Astrocyte (in vitro differentiated cells and primary cell): ENCODE measurements around the gene PHF11. TPM values are rescaled to one million over a fixed set of nuclear protein-coding genes. Genes with fewer than 3 reads are reported as not detected.

Experiments used
- DNase-seq: peaks from one replicate; pipeline ENCODE4 v3.0.0-alpha.2; 2010; ENCODE audit warnings: low read depth
- FAIRE-seq: peaks from 2 replicates; lab custom pipeline; 2011; peaks lifted over from hg19 to GRCh38; lab: Jason Lieb, UNC
- H2AFZ ChIP-seq: 2 replicates; pipeline ENCODE4 v1.6.0; 2012; ENCODE audit warnings: low read depth, low read length, inconsistent platforms
- H3K27ac ChIP-seq: 2 replicates; pipeline ENCODE4 v1.5.1; 2011; ENCODE audit warnings: low read depth, low read length, inconsistent platforms
- H3K27me3 ChIP-seq: 2 replicates; pipeline ENCODE4 v1.6.0; 2011; ENCODE audit warnings: low read length, inconsistent platforms; ENCODE audit not compliant: insufficient read depth
- H3K36me3 ChIP-seq: 2 replicates; pipeline ENCODE4 v1.5.1; 2011; ENCODE audit warnings: low read length, inconsistent platforms; ENCODE audit not compliant: insufficient read depth
- H3K4me1 ChIP-seq: 2 replicates; pipeline ENCODE4 v1.5.1; 2011; ENCODE audit warnings: low read length, inconsistent platforms; ENCODE audit not compliant: insufficient read depth
- H3K4me2 ChIP-seq: 2 replicates; pipeline ENCODE4 v1.6.0; 2012; ENCODE audit warnings: low read length, inconsistent platforms
- H3K4me3 ChIP-seq: 2 replicates; pipeline ENCODE4 v1.5.1; 2011; ENCODE audit warnings: low read depth, mild to moderate bottlenecking, low read length, inconsistent platforms; ENCODE audit not compliant: insufficient read depth
- H3K79me2 ChIP-seq: 2 replicates; pipeline ENCODE4 v1.6.0; 2012; ENCODE audit warnings: mild to moderate bottlenecking, low read length, inconsistent platforms; ENCODE audit not compliant: insufficient read depth
- H3K9ac ChIP-seq: 2 replicates; pipeline ENCODE4 v1.6.0; 2012; ENCODE audit warnings: mild to moderate bottlenecking, low read length, inconsistent platforms
- H3K9me3 ChIP-seq: 2 replicates; pipeline ENCODE4 v1.5.1; 2012; ENCODE audit warnings: low read depth, mild to moderate bottlenecking, low read length, inconsistent platforms; ENCODE audit not compliant: insufficient read depth
- H4K20me1 ChIP-seq: 2 replicates; pipeline ENCODE4 v1.6.0; 2012; ENCODE audit warnings: low read length, inconsistent platforms; ENCODE audit not compliant: insufficient read depth
- H3K27ac Mint-ChIP-seq: one replicate; pipeline ENCODE4 v1.8.0; 2021; ENCODE audit warnings: mild to moderate bottlenecking, mixed read lengths; ENCODE audit not compliant: unreplicated experiment
- H3K27me3 Mint-ChIP-seq: one replicate; pipeline ENCODE4 v1.8.0; 2021; ENCODE audit warnings: low read depth, mixed read lengths; ENCODE audit not compliant: unreplicated experiment
- H3K36me3 Mint-ChIP-seq: one replicate; pipeline ENCODE4 v1.8.0; 2021; ENCODE audit warnings: low read depth, mixed read lengths; ENCODE audit not compliant: unreplicated experiment
- H3K4me1 Mint-ChIP-seq: one replicate; pipeline ENCODE4 v1.8.0; 2021; ENCODE audit warnings: low read depth, mixed read lengths; ENCODE audit not compliant: unreplicated experiment
- H3K4me3 Mint-ChIP-seq: one replicate; pipeline ENCODE4 v1.8.0; 2021; ENCODE audit warnings: mild to moderate bottlenecking, moderate library complexity, mixed read lengths; ENCODE audit not compliant: unreplicated experiment
- H3K9me3 Mint-ChIP-seq: one replicate; pipeline ENCODE4 v1.8.0; 2021; ENCODE audit warnings: mild to moderate bottlenecking, mixed read lengths; ENCODE audit not compliant: unreplicated experiment
- CTCF ChIP-seq: IDR thresholded peaks from 2 replicates; pipeline ENCODE4 v1.5.1; 2011; ENCODE audit warnings: low read depth, mild to moderate bottlenecking, inconsistent platforms, low read length, moderate library complexity; ENCODE audit not compliant: insufficient read depth
- EZH2 ChIP-seq: IDR thresholded peaks from 2 replicates; pipeline ENCODE4 v1.6.1; 2012; ENCODE audit warnings: mild to moderate bottlenecking, low read length, inconsistent platforms; ENCODE audit not compliant: insufficient read depth
- total RNA-seq: library from RNA; stranded (reverse); gene quantifications from 2 replicates; pipeline ENCODE4 v1.2.1, GENCODE V29; 2021

Gene PHF11
- total RNA-seq, 1 donor from 2014 or later: 30.8 TPM

GRCh38 chr13:49453465-49453864, 42.3 kb upstream of the PHF11 start:
- H3K4me3 ChIP-seq: no peak overlapping the region
- Mint-ChIP-seq H3K27me3 (no peaks in the 10 kb centered on the region), H3K9me3 (no peaks in the 10 kb centered on the region), H3K36me3 (peaks cover 2% of the 10 kb centered on the region), H3K4me3 (no peak overlapping the region), H3K27ac (no peak overlapping the region), H3K4me1 (peaks cover 4% of the 10 kb centered on the region)
- no peaks in the 10 kb centered on the region for H3K36me3 ChIP-seq
- H3K9me3 ChIP-seq: no peaks in the 10 kb centered on the region
- H4K20me1 ChIP-seq: no peaks in the 10 kb centered on the region
- FAIRE-seq: no peak
- no peak overlapping the region for H3K27ac ChIP-seq
- no peak overlapping the region for H3K4me2 ChIP-seq
- no peaks in the 10 kb centered on the region for H3K4me1 ChIP-seq
- H2AFZ ChIP-seq: no peak overlapping the region
- no peaks in the 10 kb centered on the region for H3K27me3 ChIP-seq
- no peak overlapping the region for H3K9ac ChIP-seq
- peaks cover 2% of the 10 kb centered on the region for H3K79me2 ChIP-seq
- no peak for DNase-seq
- TF ChIP-seq EZH2 (no peak), CTCF (no peak)

GRCh38 chr13:49454388-49455006, 41.3 kb upstream of the PHF11 start:
- Histone ChIP-seq H3K36me3 (no peaks in the 10 kb centered on the region), H2AFZ (no peak overlapping the region), H3K27me3 (no peaks in the 10 kb centered on the region), H3K4me3 (no peak overlapping the region), H3K79me2 (peaks cover 2% of the 10 kb centered on the region), H3K4me1 (no peaks in the 10 kb centered on the region), H3K9ac (no peak overlapping the region), H3K4me2 (no peak overlapping the region), H3K9me3 (no peaks in the 10 kb centered on the region), H4K20me1 (no peaks in the 10 kb centered on the region), H3K27ac (no peak overlapping the region)
- TF ChIP-seq CTCF (no peak), EZH2 (no peak)
- no peaks in the 10 kb centered on the region for H3K9me3 Mint-ChIP-seq
- no peaks in the 10 kb centered on the region for H3K27me3 Mint-ChIP-seq
- no peak overlapping the region for H3K4me3 Mint-ChIP-seq
- H3K36me3 Mint-ChIP-seq: peaks cover 2% of the 10 kb centered on the region
- no peak overlapping the region for H3K27ac Mint-ChIP-seq
- peak; percentile 65 for DNase-seq
- peaks cover 4% of the 10 kb centered on the region for H3K4me1 Mint-ChIP-seq
- FAIRE-seq: peak; percentile 13

GRCh38 chr13:49455007-49455398, 40.8 kb upstream of the PHF11 start:
- TF ChIP-seq CTCF (no peak), EZH2 (no peak)
- H3K4me1 Mint-ChIP-seq: peaks cover 4% of the 10 kb centered on the region

More at GRCh38 chr13:49455007-49455398, 40.8 kb upstream of the PHF11 start:
- H3K27ac ChIP-seq: no peak overlapping the region
- DNase-seq (no peak), FAIRE-seq (no peak)
- no peaks in the 10 kb centered on the region for H3K27me3 ChIP-seq
- H3K79me2 ChIP-seq: peaks cover 2% of the 10 kb centered on the region
- H3K36me3 ChIP-seq: no peaks in the 10 kb centered on the region
- Mint-ChIP-seq H3K27ac (no peak overlapping the region), H3K36me3 (peaks cover 2% of the 10 kb centered on the region), H3K4me3 (no peak overlapping the region), H3K9me3 (no peaks in the 10 kb centered on the region), H3K27me3 (no peaks in the 10 kb centered on the region)
- no peak overlapping the region for H2AFZ ChIP-seq
- H4K20me1 ChIP-seq: no peaks in the 10 kb centered on the region
- H3K4me1 ChIP-seq: no peaks in the 10 kb centered on the region
- no peak overlapping the region for H3K9ac ChIP-seq
- H3K9me3 ChIP-seq: no peaks in the 10 kb centered on the region
- H3K4me2 ChIP-seq: no peak overlapping the region
- no peak overlapping the region for H3K4me3 ChIP-seq
